HEK293 (cell line): ENCODE results near the gene ANO7.

Source experiments
- CTCF ChIP-seq: fragments of 450-650 bp; formaldehyde crosslinking; IDR thresholded peaks from 2 replicates; pipeline ENCODE4 v1.5.1; 2016; ENCODE audit warnings: missing biosample characterization, missing genetic modification characterization
- HOXC10 ChIP-seq: sonication (generic); formaldehyde crosslinking; IDR thresholded peaks from 2 replicates; pipeline ENCODE4 v1.8.1; 2023; ENCODE audit warnings: mild to moderate bottlenecking, missing genetic modification reagents
- TCF7L2 ChIP-seq: IDR thresholded peaks from 2 replicates; pipeline ENCODE4 v1.6.1; 2011; ENCODE audit warnings: low read depth, mild to moderate bottlenecking, inconsistent platforms, low read length, moderate library complexity, borderline replicate concordance
- ZNF138 ChIP-seq: fragments of 450-650 bp; formaldehyde crosslinking; IDR thresholded peaks from 2 replicates; pipeline ENCODE4 v1.5.1; 2016; ENCODE audit warnings: missing biosample characterization, missing genetic modification characterization, borderline replicate concordance
- ZNF146 ChIP-seq: fragments of 450-650 bp; formaldehyde crosslinking; IDR thresholded peaks from 2 replicates; pipeline ENCODE4 v1.5.1; 2016; ENCODE audit warnings: missing biosample characterization, missing genetic modification characterization
- ZNF211 ChIP-seq: fragments of 450-650 bp; formaldehyde crosslinking; IDR thresholded peaks from 2 replicates; pipeline ENCODE4 v1.5.1; 2016; ENCODE audit warnings: low read depth, missing biosample characterization, missing genetic modification characterization
- ZNF423 ChIP-seq: fragments of 450-650 bp; formaldehyde crosslinking; IDR thresholded peaks from 2 replicates; pipeline ENCODE4 v1.5.1; 2016; ENCODE audit warnings: missing biosample characterization, missing genetic modification characterization
- ZNF704 ChIP-seq: fragments of 450-650 bp; formaldehyde crosslinking; IDR thresholded peaks from 2 replicates; pipeline ENCODE4 v1.5.1; 2016; ENCODE audit warnings: missing biosample characterization, missing genetic modification characterization
- TF ChIP-seq, protein P1 (sequence below): fragments of 450-650 bp; formaldehyde crosslinking; IDR thresholded peaks from 2 replicates; pipeline ENCODE4 v1.5.1; 2016; ENCODE audit warnings: missing biosample characterization, missing genetic modification characterization
- TF ChIP-seq, protein P2 (sequence below): fragments of 450-650 bp; formaldehyde crosslinking; IDR thresholded peaks from 2 replicates; pipeline ENCODE4 v1.5.1; 2016; ENCODE audit warnings: missing biosample characterization, missing genetic modification characterization

DNA sequence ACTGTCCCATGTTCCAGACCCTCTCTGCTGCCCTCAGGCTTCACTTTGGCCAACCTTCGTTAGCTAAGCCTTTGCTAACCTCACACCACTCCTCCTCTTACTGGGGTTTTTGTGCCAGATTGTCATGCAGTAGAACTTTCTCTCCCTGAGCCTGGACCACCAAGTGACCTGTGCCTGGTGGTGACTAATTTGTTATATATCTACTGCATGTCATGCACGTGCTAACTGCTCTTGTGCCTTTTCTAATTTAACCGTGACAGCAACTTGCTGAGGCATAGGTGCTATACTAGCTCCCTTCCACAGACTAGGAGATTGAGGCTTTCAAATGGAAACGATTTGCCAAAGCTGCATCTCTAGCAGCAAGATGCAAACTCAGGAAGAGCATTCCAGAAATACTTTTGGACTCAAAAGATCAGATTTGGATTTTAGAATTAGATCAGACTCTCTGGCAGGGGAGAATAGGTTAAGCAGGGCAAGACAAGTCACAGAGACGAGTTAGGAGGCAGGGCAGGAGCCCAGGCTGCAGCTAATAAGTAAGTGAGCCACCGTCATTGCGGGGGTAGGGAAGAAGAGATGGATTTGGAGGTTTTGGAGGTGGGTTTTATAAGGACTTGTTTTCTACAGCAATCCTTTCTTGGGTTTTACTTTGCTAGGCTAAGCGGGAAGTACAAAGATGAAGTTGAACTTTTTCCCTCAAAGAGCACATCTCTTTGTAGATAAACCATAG lies 36.4 kb upstream of the ANO7 start:
- TF ChIP-seq ZNF423 (tag by site-specific recombination) (no peak), ZNF704 (tag by site-specific recombination) (no peak), HOXC10 (CRISPR knock-in tag) (no peak), ZNF146 (tag by site-specific recombination) (no peak), TCF7L2 (no peak), CTCF (tag by site-specific recombination) (no peak), ZNF211 (tag by site-specific recombination) (no peak), ZNF138 (no peak)
- TF ChIP-seq, protein P1, sequence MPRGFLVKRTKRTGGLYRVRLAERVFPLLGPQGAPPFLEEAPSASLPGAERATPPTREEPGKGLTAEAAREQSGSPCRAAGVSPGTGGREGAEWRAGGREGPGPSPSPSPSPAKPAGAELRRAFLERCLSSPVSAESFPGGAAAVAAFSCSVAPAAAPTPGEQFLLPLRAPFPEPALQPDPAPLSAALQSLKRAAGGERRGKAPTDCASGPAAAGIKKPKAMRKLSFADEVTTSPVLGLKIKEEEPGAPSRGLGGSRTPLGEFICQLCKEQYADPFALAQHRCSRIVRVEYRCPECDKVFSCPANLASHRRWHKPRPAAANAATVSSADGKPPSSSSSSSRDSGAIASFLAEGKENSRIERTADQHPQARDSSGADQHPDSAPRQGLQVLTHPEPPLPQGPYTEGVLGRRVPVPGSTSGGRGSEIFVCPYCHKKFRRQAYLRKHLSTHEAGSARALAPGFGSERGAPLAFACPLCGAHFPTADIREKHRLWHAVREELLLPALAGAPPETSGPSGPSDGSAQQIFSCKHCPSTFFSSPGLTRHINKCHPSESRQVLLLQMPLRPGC, result no peak
- TF ChIP-seq, protein P2, sequence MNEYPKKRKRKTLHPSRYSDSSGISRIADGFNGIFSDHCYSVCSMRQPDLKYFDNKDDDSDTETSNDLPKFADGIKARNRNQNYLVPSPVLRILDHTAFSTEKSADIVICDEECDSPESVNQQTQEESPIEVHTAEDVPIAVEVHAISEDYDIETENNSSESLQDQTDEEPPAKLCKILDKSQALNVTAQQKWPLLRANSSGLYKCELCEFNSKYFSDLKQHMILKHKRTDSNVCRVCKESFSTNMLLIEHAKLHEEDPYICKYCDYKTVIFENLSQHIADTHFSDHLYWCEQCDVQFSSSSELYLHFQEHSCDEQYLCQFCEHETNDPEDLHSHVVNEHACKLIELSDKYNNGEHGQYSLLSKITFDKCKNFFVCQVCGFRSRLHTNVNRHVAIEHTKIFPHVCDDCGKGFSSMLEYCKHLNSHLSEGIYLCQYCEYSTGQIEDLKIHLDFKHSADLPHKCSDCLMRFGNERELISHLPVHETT (tag by site-specific recombination), result no peak
